Activated T-cell treated with anti-CD3 and anti-CD28 coated beads for 1 hour (primary cell): ENCODE data around the gene APLF.
A peak's percentile ranks its signal among the peaks of the same experiment; 100 is the strongest.

Experiments
- DNase-seq: peaks from one replicate; pipeline ENCODE4 v3.0.0-alpha.2; 2020; ENCODE audit warnings: low read depth

The APLF gene

GRCh38 chr2:68467077-68467960 is at the start of gene APLF, which contains the start of gene FBXO48:
TSS of gene APLF (plus strand) at chr2:68467585. CDS start at chr2:68467732, 147 bp downstream.
TSS of gene FBXO48 (minus strand) at chr2:68467294. CDS start at chr2:68465145, 2,149 bp downstream.
- DNase-seq: peak; percentile 95

GRCh38 chr2:68417926-68418325 is 49.5 kb upstream of the APLF start:
- no peak for DNase-seq

- DNase-seq: no peak
Observed at GRCh38 chr2:68418419-68418818, 49.0 kb upstream of the APLF start.

GRCh38 chr2:68418855-68419254 is 48.5 kb upstream of the APLF start:
- DNase-seq: no peak

GRCh38 chr2:68420254-68420910 is 47.0 kb upstream of the APLF start:
- no peak for DNase-seq

- no peak for DNase-seq
Observed at GRCh38 chr2:68423966-68424650, 43.3 kb upstream of the APLF start.

GRCh38 chr2:68425503-68425902 is 41.9 kb upstream of the APLF start:
- DNase-seq: no peak

GRCh38 chr2:68426446-68426845 is 40.9 kb upstream of the APLF start:
- DNase-seq: no peak

- DNase-seq: no peak
Observed at GRCh38 chr2:68426848-68427579, 40.4 kb upstream of the APLF start.

- DNase-seq: no peak
Observed at GRCh38 chr2:68428126-68428525, 39.3 kb upstream of the APLF start.

GRCh38 chr2:68428746-68429145 is 38.6 kb upstream of the APLF start:
- DNase-seq: no peak

- no peak for DNase-seq
Observed at GRCh38 chr2:68429311-68429826, 38.0 kb upstream of the APLF start.

GRCh38 chr2:68431316-68431972 is 35.9 kb upstream of the APLF start:
- no peak for DNase-seq

GRCh38 chr2:68432696-68433658 is 34.4 kb upstream of the APLF start:
- DNase-seq: no peak

GRCh38 chr2:68434981-68435380 is 32.4 kb upstream of the APLF start:
- no peak for DNase-seq

GRCh38 chr2:68435615-68436014 is 31.8 kb upstream of the APLF start:
- DNase-seq: no peak

- DNase-seq: no peak
Observed at GRCh38 chr2:68436270-68436669, 31.1 kb upstream of the APLF start.

GRCh38 chr2:68438455-68439303 is 28.7 kb upstream of the APLF start:
- no peak for DNase-seq
